ENCODE data around the gene LYG2. TPM values are rescaled to one million over a fixed set of nuclear protein-coding genes. Genes with fewer than 3 reads are reported as not detected.
"Not testable (repeated sequence)": the region's sequence is repeated elsewhere in the genome, so short reads cannot be mapped to it uniquely, and the experiment has no call there.

LYG2 gene
- total RNA-seq, 2 experiments from 2014 or later: not detected

- Histone ChIP-seq H3K9me3 (ENCODE audit: control insufficient read depth in 1 of 2, insufficient read depth in 1 of 2, low read length in 2 of 2) (peaks cover 0 to 3% of the 10 kb centered on the region in 2 experiments), H3K27ac (ENCODE audit: low read depth in 1 of 2, low read length in 2 of 2) (no peak overlapping the region), H3K4me1 (ENCODE audit: insufficient read depth, low read length) (no peaks in the 10 kb centered on the region), H3K4me3 (ENCODE audit: low read length) (no peak overlapping the region), H3K27me3 (ENCODE audit: control insufficient read depth in 1 of 2, insufficient read depth in 2 of 2, low read length in 2 of 2) (no peaks in the 10 kb centered on the region), H3K36me3 (ENCODE audit: insufficient read depth, low read length) (no peaks in the 10 kb centered on the region)
- H3K4me3 Mint-ChIP-seq: no peak overlapping the region
- no peak for TF ChIP-seq CTCF (IDR thresholded peaks at IDR 0.05)
- H3K4me1 Mint-ChIP-seq (ENCODE audit: low read depth): no peaks in the 10 kb centered on the region
- intact Hi-C loops (cut with DNase I, micrococcal nuclease): no loop called here
- ChIA-PET POLR2A (no interaction called here), CTCF (no interaction called here)
- no peaks in the 10 kb centered on the region for H3K27me3 Mint-ChIP-seq
- H3K9me3 Mint-ChIP-seq: peaks cover 10% of the 10 kb centered on the region
- ATAC-seq (ENCODE audit: poor library complexity) (no peak), DNase-seq (no peak)
- no peak overlapping the region for H3K27ac Mint-ChIP-seq
- H3K36me3 Mint-ChIP-seq (ENCODE audit: low read depth): peaks cover 42% of the 10 kb centered on the region
These were observed 23.4 kb upstream of the LYG2 start for GRCh38 chr2:99278793-99279291.

GRCh38 chr2:99278195-99278765 lies 22.8 kb upstream of the LYG2 start:
- intact Hi-C loops (cut with DNase I, micrococcal nuclease); H3K9me3 Mint-ChIP-seq: not testable (repeated sequence)

GRCh38 chr2:99275882-99276281 lies 20.4 kb upstream of the LYG2 start:
- no peak for DNase-seq
- ATAC-seq (ENCODE audit: poor library complexity): no peak
- ChIA-PET POLR2A (no interaction called here), CTCF (no interaction called here)
- TF ChIP-seq CTCF (IDR thresholded peaks at IDR 0.05): no peak
- Mint-ChIP-seq H3K4me1 (ENCODE audit: low read depth) (no peaks in the 10 kb centered on the region), H3K36me3 (ENCODE audit: low read depth) (peaks cover 31% of the 10 kb centered on the region), H3K27me3 (no peaks in the 10 kb centered on the region), H3K27ac (no peak overlapping the region), H3K4me3 (no peak overlapping the region), H3K9me3 (peaks cover 17% of the 10 kb centered on the region)
- H3K27ac ChIP-seq (ENCODE audit: low read depth in 1 of 2, low read length in 2 of 2): no peak overlapping the region
- no peaks in the 10 kb centered on the region for H3K27me3 ChIP-seq (ENCODE audit: control insufficient read depth in 1 of 2, insufficient read depth in 2 of 2, low read length in 2 of 2)
- no peaks in the 10 kb centered on the region for H3K4me1 ChIP-seq (ENCODE audit: insufficient read depth, low read length)
- peaks cover 2 to 5% of the 10 kb centered on the region in 2 experiments for H3K9me3 ChIP-seq (ENCODE audit: control insufficient read depth in 1 of 2, insufficient read depth in 1 of 2, low read length in 2 of 2)
- no peaks in the 10 kb centered on the region for H3K36me3 ChIP-seq (ENCODE audit: insufficient read depth, low read length)
- intact Hi-C loops (cut with DNase I, micrococcal nuclease): no loop called here
- no peak overlapping the region for H3K4me3 ChIP-seq (ENCODE audit: low read length)

More at GRCh38 chr2:99278195-99278765, 22.8 kb upstream of the LYG2 start:
- POLR2A ChIA-PET; H3K27ac Mint-ChIP-seq; H3K4me3 ChIP-seq (ENCODE audit: low read length); H3K27me3 Mint-ChIP-seq; ATAC-seq (ENCODE audit: poor library complexity); H3K27ac ChIP-seq (ENCODE audit: low read depth in 1 of 2, low read length in 2 of 2); H3K36me3 ChIP-seq (ENCODE audit: insufficient read depth, low read length); DNase-seq; H3K4me1 ChIP-seq (ENCODE audit: insufficient read depth, low read length); H3K27me3 ChIP-seq (ENCODE audit: control insufficient read depth in 1 of 2, insufficient read depth in 2 of 2, low read length in 2 of 2); H3K4me1 Mint-ChIP-seq (ENCODE audit: low read depth); CTCF ChIA-PET; H3K9me3 ChIP-seq (ENCODE audit: control insufficient read depth in 1 of 2, insufficient read depth in 1 of 2, low read length in 2 of 2); H3K4me3 Mint-ChIP-seq: not testable (repeated sequence)
- H3K36me3 Mint-ChIP-seq (ENCODE audit: low read depth): peaks cover 38% of the 10 kb centered on the region

- H3K4me3 Mint-ChIP-seq: no peak overlapping the region
- H3K4me1 Mint-ChIP-seq (ENCODE audit: low read depth): no peaks in the 10 kb centered on the region
- H3K27ac Mint-ChIP-seq: no peak overlapping the region
- ATAC-seq (ENCODE audit: poor library complexity) (no peak), DNase-seq (no peak)
- no peaks in the 10 kb centered on the region for H3K36me3 Mint-ChIP-seq (ENCODE audit: low read depth)
- H3K27me3 Mint-ChIP-seq: no peaks in the 10 kb centered on the region
- CTCF ChIA-PET: no interaction called here
- Histone ChIP-seq H3K4me1 (ENCODE audit: insufficient read depth, low read length) (no peaks in the 10 kb centered on the region), H3K27ac (ENCODE audit: low read depth in 1 of 2, low read length in 2 of 2) (no peak overlapping the region), H3K9me3 (ENCODE audit: control insufficient read depth in 1 of 2, insufficient read depth in 1 of 2, low read length in 2 of 2) (no peaks in the 10 kb centered on the region), H3K27me3 (ENCODE audit: control insufficient read depth in 1 of 2, insufficient read depth in 2 of 2, low read length in 2 of 2) (no peaks in the 10 kb centered on the region), H3K4me3 (ENCODE audit: low read length) (no peak overlapping the region), H3K36me3 (ENCODE audit: insufficient read depth, low read length) (no peaks in the 10 kb centered on the region)
- no peak for TF ChIP-seq CTCF (IDR thresholded peaks at IDR 0.05)
- intact Hi-C loops (cut with DNase I, micrococcal nuclease): no loop called here
- H3K9me3 Mint-ChIP-seq: no peaks in the 10 kb centered on the region
- POLR2A ChIA-PET: no interaction called here
These were observed 5.8 kb upstream of the LYG2 start for GRCh38 chr2:99261242-99261641.

All from CD4-positive, alpha-beta T cell (primary cell).